Naive B cell (primary cell): ENCODE measurements around the gene NPTX2. TPM values are rescaled to one million over a fixed set of nuclear protein-coding genes. Genes with fewer than 3 reads are reported as not detected.
A peak's percentile ranks its signal among the peaks of the same experiment; 100 is the strongest.

Experiments used
- ATAC-seq, 2 donors: fragments of 150-1000 bp; cut with Tn5 transposase; 2 replicates each; pipeline ENCODE4 v1.10.0; 2021; ENCODE audit warnings: low read depth in 2 of 2, mild to moderate bottlenecking in 2 of 2, moderate library complexity in 2 of 2
- DNase-seq: peaks from one replicate; pipeline ENCODE4 v3.0.0; 2022
- H3K27ac Mint-ChIP-seq, 6 donors: one replicate each; pipeline ENCODE4 v1.8.0; 2020 to 2022; ENCODE audit warnings: mild to moderate bottlenecking in 6 of 6, mixed read lengths in 6 of 6, moderate library complexity in 5 of 6, inconsistent platforms in 2 of 6
- H3K27me3 Mint-ChIP-seq, 3 donors: one replicate each; pipeline ENCODE4 v1.8.0; 2021 to 2022; ENCODE audit warnings: mixed read lengths in 3 of 3, mild to moderate bottlenecking in 1 of 3
- H3K36me3 Mint-ChIP-seq, 2 donors: one replicate each; pipeline ENCODE4 v1.8.0; 2020 to 2022; ENCODE audit warnings: mixed read lengths in 2 of 2, inconsistent platforms in 1 of 2, mild to moderate bottlenecking in 1 of 2
- H3K4me1 Mint-ChIP-seq, 3 donors: one replicate each; pipeline ENCODE4 v1.8.0; 2020 to 2022; ENCODE audit warnings: mixed read lengths in 3 of 3, inconsistent platforms in 1 of 3, mild to moderate bottlenecking in 1 of 3, moderate library complexity in 1 of 3
- H3K4me3 Mint-ChIP-seq, 8 donors: one replicate each; pipeline ENCODE4 v1.8.0; 2020 to 2022; ENCODE audit warnings: mild to moderate bottlenecking in 8 of 8, mixed read lengths in 8 of 8, moderate library complexity in 8 of 8, inconsistent platforms in 2 of 8
- H3K9me3 Mint-ChIP-seq, 7 donors: one replicate each; pipeline ENCODE4 v1.8.0; 2020 to 2022; ENCODE audit warnings: mixed read lengths in 7 of 7, mild to moderate bottlenecking in 5 of 7, inconsistent platforms in 2 of 7, moderate library complexity in 1 of 7
- polyA plus RNA-seq, 6 donors: library from polyadenylated mRNA; unstranded; fragments of 300-500 nt; fragmentation: Illumina TruSeq; gene quantifications; one replicate each; pipeline ENCODE4 v1.2.3, GENCODE V29; 2021; ENCODE audit warnings: low read depth in 6 of 6

NPTX2 gene
- polyA plus RNA-seq, 6 donors from 2014 or later, result not detected

GRCh38 chr7:98624846-98625420 lies 7.8 kb downstream of the NPTX2 start:
- Mint-ChIP-seq H3K4me1 (peaks cover 0 to 6% (median 0%) of the 10 kb centered on the region in 3 donors), H3K27ac (no peak overlapping the region), H3K9me3 (peaks cover 0 to 3% (median 0%) of the 10 kb centered on the region in 7 donors), H3K4me3 (no peak overlapping the region), H3K27me3 (peaks cover 35 to 71% (median 57%) of the 10 kb centered on the region in 3 donors), H3K36me3 (no peaks in the 10 kb centered on the region)
- ATAC-seq (no peak), DNase-seq (no peak)

GRCh38 chr7:98626460-98627412 lies 9.7 kb downstream of the NPTX2 start:
- ATAC-seq (no peak), DNase-seq (no peak)
- peaks cover 0 to 3% of the 10 kb centered on the region in 2 donors for H3K36me3 Mint-ChIP-seq
- H3K9me3 Mint-ChIP-seq, result peaks cover 1 to 15% (median 4%) of the 10 kb centered on the region in 7 donors
- H3K4me3 Mint-ChIP-seq, result no peak overlapping the region
- H3K27me3 Mint-ChIP-seq, result peaks cover 23 to 66% (median 42%) of the 10 kb centered on the region in 3 donors
- peak overlapping the region in 1 of 6 donors; percentile 83 for H3K27ac Mint-ChIP-seq
- H3K4me1 Mint-ChIP-seq, result peaks cover 0 to 6% (median 0%) of the 10 kb centered on the region in 3 donors

GRCh38 chr7:98627413-98627790 lies 10.3 kb downstream of the NPTX2 start:
- Mint-ChIP-seq H3K4me3 (no peak overlapping the region), H3K4me1 (peaks cover 0 to 6% (median 0%) of the 10 kb centered on the region in 3 donors), H3K27ac (peak overlapping the region in 1 of 6 donors; percentile 44), H3K27me3 (peaks cover 18 to 67% (median 41%) of the 10 kb centered on the region in 3 donors), H3K9me3 (peaks cover 8 to 21% (median 10%) of the 10 kb centered on the region in 7 donors), H3K36me3 (peaks cover 0 to 10% of the 10 kb centered on the region in 2 donors)
- DNase-seq (no peak), ATAC-seq (no peak)

GRCh38 chr7:98628418-98628817 lies 11.3 kb downstream of the NPTX2 start:
- Mint-ChIP-seq H3K36me3 (peaks cover 0 to 12% of the 10 kb centered on the region in 2 donors), H3K9me3 (peaks cover 9 to 32% (median 14%) of the 10 kb centered on the region in 7 donors), H3K4me3 (no peak overlapping the region), H3K27me3 (peaks cover 17 to 62% (median 31%) of the 10 kb centered on the region in 3 donors), H3K4me1 (peaks cover 0 to 6% (median 0%) of the 10 kb centered on the region in 3 donors), H3K27ac (no peak overlapping the region)
- ATAC-seq, result no peak
- no peak for DNase-seq

GRCh38 chr7:98629001-98629431 lies 11.9 kb downstream of the NPTX2 start:
- peaks cover 0 to 6% (median 0%) of the 10 kb centered on the region in 3 donors for H3K4me1 Mint-ChIP-seq
- DNase-seq (no peak), ATAC-seq (no peak)
- H3K9me3 Mint-ChIP-seq, result peaks cover 9 to 34% (median 14%) of the 10 kb centered on the region in 7 donors
- no peak overlapping the region for H3K27ac Mint-ChIP-seq
- no peak overlapping the region for H3K4me3 Mint-ChIP-seq
- H3K36me3 Mint-ChIP-seq, result peaks cover 0 to 12% of the 10 kb centered on the region in 2 donors
- peaks cover 18 to 62% (median 31%) of the 10 kb centered on the region in 3 donors for H3K27me3 Mint-ChIP-seq

- no peak overlapping the region for H3K27ac Mint-ChIP-seq
- no peak overlapping the region for H3K4me3 Mint-ChIP-seq
- H3K27me3 Mint-ChIP-seq, result peaks cover 16 to 53% (median 23%) of the 10 kb centered on the region in 3 donors
- H3K9me3 Mint-ChIP-seq, result peaks cover 9 to 34% (median 14%) of the 10 kb centered on the region in 7 donors
- ATAC-seq, result no peak
- H3K36me3 Mint-ChIP-seq, result peaks cover 0 to 12% of the 10 kb centered on the region in 2 donors
- DNase-seq, result no peak
- H3K4me1 Mint-ChIP-seq, result peaks cover 0 to 6% (median 0%) of the 10 kb centered on the region in 3 donors
These were observed 13.1 kb downstream of the NPTX2 start for GRCh38 chr7:98630149-98630548.

- no peak for DNase-seq
- Mint-ChIP-seq H3K27me3 (peaks cover 16 to 53% (median 23%) of the 10 kb centered on the region in 3 donors), H3K9me3 (peaks cover 9 to 34% (median 14%) of the 10 kb centered on the region in 7 donors), H3K36me3 (peaks cover 0 to 12% of the 10 kb centered on the region in 2 donors), H3K4me3 (no peak overlapping the region), H3K4me1 (peaks cover 0 to 6% (median 0%) of the 10 kb centered on the region in 3 donors), H3K27ac (no peak overlapping the region)
- no peak for ATAC-seq
These were observed 13.7 kb downstream of the NPTX2 start for GRCh38 chr7:98630770-98631169.

GRCh38 chr7:98638853-98639252 lies 21.8 kb downstream of the NPTX2 start:
- peaks cover 0 to 7% (median 6%) of the 10 kb centered on the region in 3 donors for H3K27me3 Mint-ChIP-seq
- no peak overlapping the region for H3K27ac Mint-ChIP-seq
- ATAC-seq (no peak), DNase-seq (no peak)
- peaks cover 4 to 14% (median 13%) of the 10 kb centered on the region in 3 donors for H3K4me1 Mint-ChIP-seq
- H3K4me3 Mint-ChIP-seq, result no peak overlapping the region
- peaks cover 0 to 23% (median 15%) of the 10 kb centered on the region in 7 donors for H3K9me3 Mint-ChIP-seq
- peaks cover 6 to 15% of the 10 kb centered on the region in 2 donors for H3K36me3 Mint-ChIP-seq

GRCh38 chr7:98640375-98640774 lies 23.3 kb downstream of the NPTX2 start:
- H3K4me3 Mint-ChIP-seq, result peak overlapping the region in 1 of 8 donors; percentile 25
- DNase-seq, result no peak
- peaks cover 6 to 15% of the 10 kb centered on the region in 2 donors for H3K36me3 Mint-ChIP-seq
- no peak overlapping the region for H3K27ac Mint-ChIP-seq
- H3K27me3 Mint-ChIP-seq, result peaks cover 0 to 6% (median 4%) of the 10 kb centered on the region in 3 donors
- no peak for ATAC-seq
- peaks cover 0 to 23% (median 15%) of the 10 kb centered on the region in 7 donors for H3K9me3 Mint-ChIP-seq
- H3K4me1 Mint-ChIP-seq, result peaks cover 4 to 16% (median 16%) of the 10 kb centered on the region in 3 donors

GRCh38 chr7:98641646-98642500 lies 24.8 kb downstream of the NPTX2 start:
- H3K4me1 Mint-ChIP-seq, result peaks cover 4 to 16% (median 16%) of the 10 kb centered on the region in 3 donors
- peak; percentile 25 for DNase-seq
- peak overlapping the region in 2 of 6 donors; percentile 22 to 23 for H3K27ac Mint-ChIP-seq
- H3K9me3 Mint-ChIP-seq, result peaks cover 0 to 23% (median 13%) of the 10 kb centered on the region in 7 donors
- peaks cover 0 to 6% (median 4%) of the 10 kb centered on the region in 3 donors for H3K27me3 Mint-ChIP-seq
- peak; percentile 73 to 77 for ATAC-seq
- H3K4me3 Mint-ChIP-seq, result peak overlapping the region in 5 of 8 donors; percentile 15 to 72 (median 45)
- peaks cover 6 to 15% of the 10 kb centered on the region in 2 donors for H3K36me3 Mint-ChIP-seq

GRCh38 chr7:98643236-98643985 lies 26.3 kb downstream of the NPTX2 start:
- ATAC-seq, result no peak
- Mint-ChIP-seq H3K9me3 (peaks cover 0 to 12% (median 6%) of the 10 kb centered on the region in 7 donors), H3K27me3 (peaks cover 0 to 15% (median 4%) of the 10 kb centered on the region in 3 donors), H3K4me3 (no peak overlapping the region), H3K36me3 (peaks cover under 1 to 5% of the 10 kb centered on the region in 2 donors), H3K27ac (peak overlapping the region in 2 of 6 donors; percentile 30 to 56), H3K4me1 (peaks cover 4 to 16% (median 16%) of the 10 kb centered on the region in 3 donors)
- no peak for DNase-seq

GRCh38 chr7:98646465-98646864 lies 29.4 kb downstream of the NPTX2 start:
- no peak for ATAC-seq
- Mint-ChIP-seq H3K27me3 (peaks cover 8 to 32% (median 25%) of the 10 kb centered on the region in 3 donors), H3K27ac (peak overlapping the region in 1 of 6 donors; percentile 83), H3K9me3 (peaks cover 3 to 26% (median 8%) of the 10 kb centered on the region in 7 donors), H3K4me1 (peaks cover 4 to 16% (median 13%) of the 10 kb centered on the region in 3 donors), H3K36me3 (no peaks in the 10 kb centered on the region), H3K4me3 (no peak overlapping the region)
- DNase-seq, result no peak
